MM.1S (cell line): ENCODE measurements around the gene DTNB.

Experiments
- CTCF ChIP-seq: fragments of 300-600 bp; sonication (generic); IDR thresholded peaks from 2 replicates; pipeline ENCODE4 v1.5.1; 2016; ENCODE audit warnings: antibody characterized with exemption, low read length, mixed read lengths
- EZH2 ChIP-seq: fragments of 300-600 bp; sonication (generic); optimal IDR thresholded peaks from 2 replicates; pipeline ENCODE3; 2017; ENCODE audit warnings: low read depth, mild to moderate bottlenecking, antibody characterized with exemption, low read length, mixed read lengths

GRCh38 chr2:25462021-25462420, 211.4 kb downstream of the DTNB start:
- TF ChIP-seq CTCF (no peak), EZH2 (no peak)
